ENCODE results near the gene SIGLEC12.

Gene SIGLEC12

DNA sequence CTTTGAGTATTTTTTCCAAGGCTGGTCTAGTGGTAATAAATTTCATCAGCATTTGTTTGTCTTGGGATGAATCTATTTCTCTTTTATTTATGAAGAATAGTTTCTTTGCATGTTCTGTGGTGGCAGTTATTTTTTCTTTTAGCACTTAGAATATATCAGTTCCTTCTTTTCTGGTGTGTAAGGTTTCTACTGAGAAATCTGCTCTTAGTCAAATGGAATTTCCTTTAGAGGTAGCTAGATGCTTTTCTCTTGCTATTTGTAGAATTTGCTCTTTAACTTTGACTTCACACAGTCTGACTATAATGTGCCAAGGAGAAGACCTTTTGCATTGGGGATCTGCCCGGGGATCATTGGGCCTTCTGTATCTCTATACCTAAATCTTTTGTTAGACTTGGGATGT is 33.9 kb upstream of the SIGLEC12 start:
- TF ChIP-seq, protein P1, sequence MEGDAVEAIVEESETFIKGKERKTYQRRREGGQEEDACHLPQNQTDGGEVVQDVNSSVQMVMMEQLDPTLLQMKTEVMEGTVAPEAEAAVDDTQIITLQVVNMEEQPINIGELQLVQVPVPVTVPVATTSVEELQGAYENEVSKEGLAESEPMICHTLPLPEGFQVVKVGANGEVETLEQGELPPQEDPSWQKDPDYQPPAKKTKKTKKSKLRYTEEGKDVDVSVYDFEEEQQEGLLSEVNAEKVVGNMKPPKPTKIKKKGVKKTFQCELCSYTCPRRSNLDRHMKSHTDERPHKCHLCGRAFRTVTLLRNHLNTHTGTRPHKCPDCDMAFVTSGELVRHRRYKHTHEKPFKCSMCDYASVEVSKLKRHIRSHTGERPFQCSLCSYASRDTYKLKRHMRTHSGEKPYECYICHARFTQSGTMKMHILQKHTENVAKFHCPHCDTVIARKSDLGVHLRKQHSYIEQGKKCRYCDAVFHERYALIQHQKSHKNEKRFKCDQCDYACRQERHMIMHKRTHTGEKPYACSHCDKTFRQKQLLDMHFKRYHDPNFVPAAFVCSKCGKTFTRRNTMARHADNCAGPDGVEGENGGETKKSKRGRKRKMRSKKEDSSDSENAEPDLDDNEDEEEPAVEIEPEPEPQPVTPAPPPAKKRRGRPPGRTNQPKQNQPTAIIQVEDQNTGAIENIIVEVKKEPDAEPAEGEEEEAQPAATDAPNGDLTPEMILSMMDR (conservative IDR thresholded peaks at IDR 0.05; ENCODE audit: control insufficient read depth, insufficient read depth, low read depth, low read length), result no peak
- DNase-seq (ENCODE audit: low read depth), result no peak
- no peak overlapping the region for H3K4me3 ChIP-seq (ENCODE audit: control insufficient read depth, low read depth, low read length)

- DNase-seq (ENCODE audit: low read depth), result no peak
- TF ChIP-seq, protein P1 (conservative IDR thresholded peaks at IDR 0.05; ENCODE audit: control insufficient read depth, insufficient read depth, low read depth, low read length), result no peak
- no peak within 1 kb of the TSS for H3K4me3 ChIP-seq (ENCODE audit: control insufficient read depth, low read depth, low read length)
Observed at GRCh38 chr19:51531349-51532315, 30.0 kb upstream of the SIGLEC12 start, which contains the start of gene SIGLEC6. Gene SIGLEC6, minus strand, starts transcription at chr19:51531670. Its CDS starts 22 bp downstream, at chr19:51531648.

GRCh38 chr19:51530616-51531015 is 29.0 kb upstream of the SIGLEC12 start:
- TF ChIP-seq, protein P1 (conservative IDR thresholded peaks at IDR 0.05; ENCODE audit: control insufficient read depth, insufficient read depth, low read depth, low read length), result no peak
- DNase-seq (ENCODE audit: low read depth), result no peak
- H3K4me3 ChIP-seq (ENCODE audit: control insufficient read depth, low read depth, low read length), result no peak overlapping the region

GRCh38 chr19:51529301-51529700 is 27.7 kb upstream of the SIGLEC12 start:
- DNase-seq (ENCODE audit: low read depth), result no peak
- TF ChIP-seq, protein P1 (conservative IDR thresholded peaks at IDR 0.05; ENCODE audit: control insufficient read depth, insufficient read depth, low read depth, low read length), result no peak
- H3K4me3 ChIP-seq (ENCODE audit: control insufficient read depth, low read depth, low read length), result no peak overlapping the region

GRCh38 chr19:51525651-51526050 is 24.1 kb upstream of the SIGLEC12 start:
- TF ChIP-seq, protein P1 (conservative IDR thresholded peaks at IDR 0.05; ENCODE audit: control insufficient read depth, insufficient read depth, low read depth, low read length), result no peak
- DNase-seq (ENCODE audit: low read depth), result no peak
- no peak overlapping the region for H3K4me3 ChIP-seq (ENCODE audit: control insufficient read depth, low read depth, low read length)

- no peak overlapping the region for H3K4me3 ChIP-seq (ENCODE audit: control insufficient read depth, low read depth, low read length)
Observed at GRCh38 chr19:51524666-51525264, 23.2 kb upstream of the SIGLEC12 start.

More at GRCh38 chr19:51524666-51525264, 23.2 kb upstream of the SIGLEC12 start:
- DNase-seq (ENCODE audit: low read depth), result no peak
- TF ChIP-seq, protein P1 (conservative IDR thresholded peaks at IDR 0.05; ENCODE audit: control insufficient read depth, insufficient read depth, low read depth, low read length), result no peak
